Hepatocyte (in vitro differentiated cells): Measurements from ENCODE around the gene TMEM150A. TPM values are rescaled to one million over a fixed set of nuclear protein-coding genes. Genes with fewer than 3 reads are reported as not detected.

ENCODE experiments used
- DNase-seq: peaks from one replicate; pipeline ENCODE4 v3.0.0-alpha.2; 2016; ENCODE audit warnings: low spot score
- H2AFZ ChIP-seq: fragments of 200-600 bp; sonication (generic); 2 replicates; pipeline ENCODE4 v1.6.0; 2016; ENCODE audit warnings: antibody characterized with exemption, mild to moderate bottlenecking
- H3K27ac ChIP-seq: fragments of 200-600 bp; sonication (generic); 2 replicates; pipeline ENCODE4 v1.5.1; 2016; ENCODE audit warnings: mild to moderate bottlenecking
- H3K27me3 ChIP-seq: fragments of 200-600 bp; sonication (generic); 2 replicates; pipeline ENCODE4 v1.6.1; 2016
- H3K36me3 ChIP-seq: fragments of 200-600 bp; sonication (generic); replicated peaks from 2 replicates; pipeline ENCODE4 v1.5.1; 2016; ENCODE audit warnings: low read depth; ENCODE audit not compliant: insufficient read depth
- H3K4me1 ChIP-seq: fragments of 200-600 bp; sonication (generic); 2 replicates; pipeline ENCODE4 v1.5.1; 2016; ENCODE audit warnings: mild to moderate bottlenecking, moderate library complexity; ENCODE audit not compliant: insufficient read depth
- H3K4me2 ChIP-seq: fragments of 200-600 bp; sonication (generic); 2 replicates; pipeline ENCODE4 v1.6.0; 2016
- H3K4me3 ChIP-seq: fragments of 200-600 bp; sonication (generic); 2 replicates; pipeline ENCODE4 v1.5.1; 2016; ENCODE audit warnings: mild to moderate bottlenecking
- H3K79me2 ChIP-seq: fragments of 200-600 bp; sonication (generic); 2 replicates; pipeline ENCODE4 v1.6.0; 2017; ENCODE audit warnings: mild to moderate bottlenecking
- H3K9me2 ChIP-seq: fragments of 200-600 bp; sonication (generic); replicated peaks from 2 replicates; pipeline ENCODE4 v1.6.0; 2017; ENCODE audit warnings: mild to moderate bottlenecking; ENCODE audit not compliant: insufficient read depth
- H3K9me3 ChIP-seq: fragments of 200-600 bp; sonication (generic); 2 replicates; pipeline ENCODE4 v1.5.1; 2016; ENCODE audit warnings: low read depth, mild to moderate bottlenecking
- H4K20me1 ChIP-seq: fragments of 200-600 bp; sonication (generic); 2 replicates; pipeline ENCODE4 v1.6.0; 2016; ENCODE audit warnings: mild to moderate bottlenecking; ENCODE audit not compliant: insufficient read depth, poor library complexity, severe bottlenecking
- EZH2 ChIP-seq: fragments of 200-600 bp; sonication (generic); IDR thresholded peaks from 2 replicates; pipeline ENCODE4 v1.6.1; 2016; ENCODE audit warnings: antibody characterized with exemption, mild to moderate bottlenecking, borderline replicate concordance
- EZH2phosphoT487 ChIP-seq: fragments of 200-600 bp; sonication (generic); IDR thresholded peaks from one replicate; pipeline ENCODE4 v1.6.1; 2018; ENCODE audit warnings: antibody characterized with exemption, mild to moderate bottlenecking, low read depth, moderate library complexity; ENCODE audit not compliant: unreplicated experiment, severe bottlenecking
- WGBS: methylation state at CpG from one replicate; pipeline ENCODE4 v1.1.6; 2016; ENCODE audit warnings: low lambda C conversion rate; ENCODE audit errors: missing lambda C conversion rate; 5-methylcytosine and 5-hydroxymethylcytosine counted together
- polyA plus RNA-seq: library from polyadenylated mRNA; unstranded; fragments of >200 nt; fragmentation: Nextera tagmentation; extraction: Ambion mirVana; gene quantifications from 2 replicates; pipeline ENCODE4 v1.2.1, GENCODE V29; 2016
- total RNA-seq: library from RNA; depleted of rRNA; stranded (reverse); fragments of >200 nt; gene quantifications from 2 replicates; pipeline ENCODE4 v1.2.3, GENCODE V29; 2014
- TF ChIP-seq, protein P1 (sequence below): fragments of 200-600 bp; sonication (generic); IDR thresholded peaks from 2 replicates; pipeline ENCODE4 v1.5.1; 2016; ENCODE audit warnings: antibody characterized with exemption, mild to moderate bottlenecking; ENCODE audit not compliant: poor library complexity

The TMEM150A gene
- total and polyA plus RNA-seq, 2 experiments from 2014 or later, result 25.7 to 67.9 TPM

DNA sequence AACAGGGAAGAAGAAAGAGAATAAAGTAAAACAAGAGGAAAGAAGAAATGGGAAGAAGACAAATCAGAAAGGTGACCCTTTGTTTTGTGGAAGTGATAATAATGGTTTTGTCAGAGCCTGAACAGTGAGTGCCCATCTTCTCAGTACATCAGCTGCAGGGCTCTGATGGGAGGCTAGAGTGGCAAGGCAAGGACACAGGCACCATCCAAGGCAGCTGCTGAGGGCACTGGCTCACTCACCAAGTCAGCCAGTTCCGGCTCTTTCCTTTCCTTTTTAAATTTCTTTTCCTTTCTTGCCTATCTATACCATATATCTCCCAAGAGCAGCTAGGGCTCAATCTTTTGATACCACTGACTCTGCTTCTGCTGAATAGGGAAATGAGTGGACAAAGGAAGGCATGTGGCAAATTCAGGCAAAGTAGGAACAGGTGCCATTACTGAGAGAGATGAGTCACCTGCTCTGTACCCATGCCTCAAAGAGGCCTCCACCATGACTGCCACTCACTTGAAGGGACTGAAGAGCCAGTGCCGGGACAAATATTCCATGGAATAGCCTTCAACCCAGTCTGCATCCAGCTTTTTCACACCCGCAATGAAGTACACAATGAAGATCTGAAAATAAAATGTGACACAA is 47.4 kb downstream of the TMEM150A start:
- DNase-seq, result no peak
- Histone ChIP-seq H4K20me1 (no peaks in the 10 kb centered on the region), H3K4me3 (no peak overlapping the region), H3K36me3 (no peaks in the 10 kb centered on the region), H3K4me1 (peaks cover 9% of the 10 kb centered on the region), H3K27ac (no peak overlapping the region), H2AFZ (no peak overlapping the region), H3K9me3 (no peaks in the 10 kb centered on the region), H3K9me2 (no peaks in the 10 kb centered on the region), H3K79me2 (peaks cover 39% of the 10 kb centered on the region), H3K4me2 (no peak overlapping the region), H3K27me3 (no peaks in the 10 kb centered on the region)
- 95% methylated on average over 3 of the region's 3 CpGs for WGBS
- TF ChIP-seq EZH2, result no peak
- TF ChIP-seq, protein P1, sequence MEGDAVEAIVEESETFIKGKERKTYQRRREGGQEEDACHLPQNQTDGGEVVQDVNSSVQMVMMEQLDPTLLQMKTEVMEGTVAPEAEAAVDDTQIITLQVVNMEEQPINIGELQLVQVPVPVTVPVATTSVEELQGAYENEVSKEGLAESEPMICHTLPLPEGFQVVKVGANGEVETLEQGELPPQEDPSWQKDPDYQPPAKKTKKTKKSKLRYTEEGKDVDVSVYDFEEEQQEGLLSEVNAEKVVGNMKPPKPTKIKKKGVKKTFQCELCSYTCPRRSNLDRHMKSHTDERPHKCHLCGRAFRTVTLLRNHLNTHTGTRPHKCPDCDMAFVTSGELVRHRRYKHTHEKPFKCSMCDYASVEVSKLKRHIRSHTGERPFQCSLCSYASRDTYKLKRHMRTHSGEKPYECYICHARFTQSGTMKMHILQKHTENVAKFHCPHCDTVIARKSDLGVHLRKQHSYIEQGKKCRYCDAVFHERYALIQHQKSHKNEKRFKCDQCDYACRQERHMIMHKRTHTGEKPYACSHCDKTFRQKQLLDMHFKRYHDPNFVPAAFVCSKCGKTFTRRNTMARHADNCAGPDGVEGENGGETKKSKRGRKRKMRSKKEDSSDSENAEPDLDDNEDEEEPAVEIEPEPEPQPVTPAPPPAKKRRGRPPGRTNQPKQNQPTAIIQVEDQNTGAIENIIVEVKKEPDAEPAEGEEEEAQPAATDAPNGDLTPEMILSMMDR, result no peak
- no peak for TF ChIP-seq EZH2phosphoT487

DNA sequence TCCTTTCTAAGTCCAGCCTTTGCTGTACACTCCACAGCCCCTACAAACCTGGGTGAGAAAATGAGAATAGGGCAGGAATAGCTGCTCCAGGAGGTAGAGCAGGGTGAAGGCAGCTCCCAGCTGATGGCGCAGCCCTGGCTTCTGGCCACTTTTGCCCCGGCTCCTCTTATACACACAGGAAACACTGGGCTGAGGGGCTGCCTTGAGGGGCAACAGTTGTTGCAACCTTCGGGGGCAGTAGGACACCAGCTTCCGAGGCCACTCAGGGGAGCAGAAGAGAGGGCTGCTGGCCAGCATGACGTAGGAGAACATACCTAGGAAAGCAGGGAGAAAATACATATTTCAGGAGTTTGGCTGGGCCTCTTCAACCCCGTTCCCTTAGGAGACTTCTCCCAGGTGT is 49.3 kb downstream of the TMEM150A start:
- H3K4me3 ChIP-seq, result no peak overlapping the region
- no peak overlapping the region for H3K4me2 ChIP-seq
- 93% methylated on average over 6 of the region's 6 CpGs for WGBS
- peaks cover 20% of the 10 kb centered on the region for H3K79me2 ChIP-seq
- no peak for DNase-seq
- no peaks in the 10 kb centered on the region for H4K20me1 ChIP-seq
- H3K4me1 ChIP-seq, result peaks cover under 1% of the 10 kb centered on the region
- no peak overlapping the region for H3K27ac ChIP-seq
- H2AFZ ChIP-seq, result no peak overlapping the region
- H3K27me3 ChIP-seq, result no peaks in the 10 kb centered on the region
- no peak for TF ChIP-seq EZH2phosphoT487
- TF ChIP-seq, protein P1, result no peak
- TF ChIP-seq EZH2, result no peak
- H3K36me3 ChIP-seq, result no peaks in the 10 kb centered on the region
- H3K9me3 ChIP-seq, result no peaks in the 10 kb centered on the region
- no peaks in the 10 kb centered on the region for H3K9me2 ChIP-seq

DNA sequence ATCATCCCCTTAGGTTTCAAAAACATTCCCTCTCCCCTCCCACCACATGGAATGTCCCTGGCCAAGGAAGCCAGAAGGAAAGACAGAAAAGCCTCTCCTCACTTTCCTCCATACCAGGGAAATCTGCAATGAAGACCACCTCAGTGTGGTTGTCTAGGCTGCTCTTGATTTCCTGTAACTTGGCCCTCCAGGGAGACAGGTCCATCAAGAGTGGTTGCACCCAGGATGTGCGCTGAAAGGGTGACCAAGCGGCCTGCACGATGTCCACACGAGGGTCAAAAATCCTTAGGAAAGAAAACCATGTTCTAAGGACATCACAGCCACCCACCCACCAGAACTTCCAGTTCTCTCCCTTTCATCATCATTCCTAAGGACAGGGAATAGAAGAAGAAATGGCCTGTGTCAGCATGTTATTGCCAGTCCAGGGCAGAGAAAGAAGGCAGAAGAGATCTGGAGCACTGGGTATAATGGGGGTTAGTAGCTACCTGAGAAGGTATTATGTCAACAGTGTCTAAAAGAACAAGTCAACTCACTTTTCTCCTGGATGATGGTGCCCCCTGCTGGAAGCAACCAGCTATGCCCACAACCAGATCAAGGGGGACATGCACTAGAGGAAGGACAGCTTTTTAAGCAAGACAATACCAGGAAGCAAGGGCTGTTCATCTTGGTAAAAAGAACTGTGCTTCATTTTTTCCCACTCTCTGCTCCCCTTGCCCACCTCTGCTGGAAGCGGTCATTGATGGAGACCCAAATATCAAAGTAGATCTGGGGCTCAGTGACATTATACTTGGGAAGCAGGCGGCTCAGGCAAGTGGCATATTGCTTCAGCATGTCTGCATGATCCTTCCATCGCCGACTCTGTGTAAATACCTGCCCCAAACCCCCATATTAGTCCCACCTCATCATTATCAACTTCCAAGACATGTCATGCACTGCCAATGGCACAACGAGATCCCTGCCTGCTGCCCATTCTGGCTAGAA is 50.5 kb downstream of the TMEM150A start:
- Histone ChIP-seq H3K4me3 (no peak overlapping the region), H3K9me3 (no peaks in the 10 kb centered on the region), H3K36me3 (no peaks in the 10 kb centered on the region), H3K79me2 (peaks cover 8% of the 10 kb centered on the region), H2AFZ (no peak overlapping the region), H3K4me2 (no peak overlapping the region), H3K27ac (no peak overlapping the region), H4K20me1 (no peaks in the 10 kb centered on the region), H3K27me3 (no peaks in the 10 kb centered on the region), H3K9me2 (no peaks in the 10 kb centered on the region), H3K4me1 (no peaks in the 10 kb centered on the region)
- 82% methylated on average over 9 of the region's 9 CpGs for WGBS
- no peak for TF ChIP-seq EZH2
- TF ChIP-seq, protein P1, result peak; percentile 94
- peak; percentile 85 for DNase-seq
